ENCODE data around the gene MRPL4.

The MRPL4 gene

GRCh38 chr19:10286803-10287737 is 35.1 kb downstream of the MRPL4 start, which contains the start of gene ICAM4:
ICAM4 (plus strand) TSS chr19:10286955; CDS start chr19:10287013, 58 bp downstream.
- no peak for DNase-seq (ENCODE audit: low spot score)
- no peak for TF ChIP-seq CTCF (IDR thresholded peaks at IDR 0.05)

GRCh38 chr19:10288662-10289166 is 36.7 kb downstream of the MRPL4 start:
- DNase-seq (ENCODE audit: low spot score): no peak
- H3K27ac ChIP-seq: no peak overlapping the region
- H3K4me3 ChIP-seq: peak overlapping the region; percentile 73
- no peak for TF ChIP-seq CTCF (IDR thresholded peaks at IDR 0.05)

More at GRCh38 chr19:10286803-10287737, 35.1 kb downstream of the MRPL4 start, which contains the start of gene ICAM4:
- Histone ChIP-seq H3K27ac (peak within 1 kb of the TSS in 1 of 2 donors; percentile 5), H3K4me3 (peak within 1 kb of the TSS; percentile 25)

GRCh38 chr19:10289167-10289835 is 37.3 kb downstream of the MRPL4 start:
- no peak for DNase-seq (ENCODE audit: low spot score)
- Histone ChIP-seq H3K27ac (no peak overlapping the region), H3K4me3 (peak overlapping the region; percentile 73)
- no peak for TF ChIP-seq CTCF (IDR thresholded peaks at IDR 0.05)

- DNase-seq (ENCODE audit: low spot score): no peak
- no peak for TF ChIP-seq CTCF (IDR thresholded peaks at IDR 0.05)
- H3K4me3 ChIP-seq: peak within 1 kb of the TSS; percentile 73
- H3K27ac ChIP-seq: no peak within 1 kb of the TSS
Observed at GRCh38 chr19:10289836-10290356, 37.9 kb downstream of the MRPL4 start, which contains the start of gene ICAM5. ICAM5 (plus strand) TSS chr19:10289952; CDS start chr19:10290044, 92 bp downstream.

- peak overlapping the region; percentile 73 for H3K4me3 ChIP-seq
- TF ChIP-seq CTCF (IDR thresholded peaks at IDR 0.05): no peak
Observed at GRCh38 chr19:10290357-10290875, 38.4 kb downstream of the MRPL4 start.

GRCh38 chr19:10290876-10291553 is 39.0 kb downstream of the MRPL4 start:
- no peak overlapping the region for H3K27ac ChIP-seq
- no peak for TF ChIP-seq CTCF (IDR thresholded peaks at IDR 0.05)
- H3K4me3 ChIP-seq: peak overlapping the region; percentile 73
- DNase-seq (ENCODE audit: low spot score): no peak

More at GRCh38 chr19:10290357-10290875, 38.4 kb downstream of the MRPL4 start:
- DNase-seq (ENCODE audit: low spot score): no peak
- no peak overlapping the region for H3K27ac ChIP-seq
